Ammon's horn (tissue), 1 donor: ENCODE measurements around the gene KIR2DL1.
"Not testable (repeated sequence)": the region's sequence is repeated elsewhere in the genome, so short reads cannot be mapped to it uniquely, and the experiment has no call there.

ENCODE experiments used
- DNase-seq: peaks from one replicate; pipeline ENCODE4 v3.0.0-alpha.2; 2016; ENCODE audit warnings: low spot score

KIR2DL1 gene

DNA sequence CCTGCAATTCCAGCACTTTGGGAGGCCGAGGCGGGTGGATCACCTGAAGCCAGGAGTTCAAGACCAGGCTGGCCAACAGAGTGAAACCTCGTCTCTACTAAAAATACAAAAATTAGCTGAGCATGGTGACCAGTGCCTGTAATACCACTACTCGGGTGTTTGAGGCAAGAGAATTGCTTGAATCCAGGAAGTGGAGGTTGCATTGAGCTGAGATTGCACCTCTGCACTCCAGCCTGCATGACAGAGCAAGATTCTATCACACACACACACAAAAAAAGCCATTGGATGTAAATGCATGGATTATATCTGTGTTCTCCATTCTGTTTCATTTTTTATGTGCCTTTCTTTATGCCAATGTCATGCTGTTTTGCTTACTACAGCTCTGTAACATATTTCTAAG lies 54.8 kb downstream of the KIR2DL1 start:
- DNase-seq, result not testable (repeated sequence)

DNA sequence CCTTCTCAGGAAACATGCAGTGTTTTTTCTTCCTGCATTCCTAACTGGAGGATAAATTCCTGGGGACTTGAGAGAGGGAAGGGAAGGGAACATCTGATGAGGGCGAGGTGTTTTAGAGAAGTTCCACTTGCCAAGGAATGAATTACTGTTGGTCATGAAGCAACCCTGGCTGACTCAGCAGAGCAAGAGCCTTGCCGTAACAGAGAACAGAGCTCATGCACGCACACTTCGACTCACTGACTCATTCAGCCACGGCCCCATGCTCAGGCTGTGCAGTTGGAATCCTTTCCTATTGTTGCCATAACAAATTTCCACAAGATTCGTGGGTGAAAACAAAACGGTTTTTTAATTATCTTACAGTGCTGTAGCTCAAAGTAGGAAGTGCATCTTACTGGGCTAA lies 55.7 kb downstream of the KIR2DL1 start:
- DNase-seq, result not testable (repeated sequence)

DNA sequence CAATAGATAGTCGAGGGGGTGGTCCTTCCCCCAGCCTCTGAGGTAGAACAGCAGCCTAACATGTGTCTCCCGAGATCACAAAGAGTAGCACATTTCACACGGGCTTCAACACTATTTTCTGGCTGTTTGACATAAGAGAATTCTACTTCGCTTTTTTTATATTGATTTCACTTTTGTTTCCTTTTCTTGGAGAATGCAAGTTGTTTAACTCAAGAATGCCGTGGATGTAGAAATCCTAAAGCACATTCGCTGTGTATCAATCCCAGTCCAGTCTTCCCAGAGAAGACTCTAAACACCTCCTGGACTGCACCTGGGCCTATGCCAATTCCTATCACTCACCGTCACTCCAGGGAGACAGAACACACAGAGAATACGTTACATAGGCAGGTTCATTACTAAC lies 58.5 kb downstream of the KIR2DL1 start:
- not testable (repeated sequence) for DNase-seq

DNA sequence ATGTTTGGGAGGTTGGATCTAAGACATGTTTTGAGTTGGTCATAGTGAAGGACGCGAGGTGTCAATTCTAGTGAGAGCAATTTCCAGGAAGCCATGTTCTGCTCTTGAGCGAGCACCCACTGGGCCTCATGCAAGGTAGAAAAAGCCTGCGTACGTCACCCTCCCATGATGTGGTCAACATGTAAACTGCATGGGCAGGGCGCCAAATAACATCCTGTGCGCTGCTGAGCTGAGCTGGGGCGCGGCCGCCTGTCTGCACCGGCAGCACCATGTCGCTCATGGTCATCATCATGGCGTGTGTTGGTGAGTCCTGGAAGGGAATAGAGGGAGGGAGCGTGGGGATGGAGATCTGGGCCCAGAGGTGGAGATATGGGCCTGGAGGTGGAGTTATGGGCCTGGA lies 62.9 kb downstream of the KIR2DL1 start, which contains the start of gene KIR2DS4:
Gene KIR2DS4, plus strand, starts transcription at position 181 of the 400 bp plus-strand sequence.
- DNase-seq, result not testable (repeated sequence)
